Measurements from ENCODE around the gene AK4.

Gene AK4

DNA sequence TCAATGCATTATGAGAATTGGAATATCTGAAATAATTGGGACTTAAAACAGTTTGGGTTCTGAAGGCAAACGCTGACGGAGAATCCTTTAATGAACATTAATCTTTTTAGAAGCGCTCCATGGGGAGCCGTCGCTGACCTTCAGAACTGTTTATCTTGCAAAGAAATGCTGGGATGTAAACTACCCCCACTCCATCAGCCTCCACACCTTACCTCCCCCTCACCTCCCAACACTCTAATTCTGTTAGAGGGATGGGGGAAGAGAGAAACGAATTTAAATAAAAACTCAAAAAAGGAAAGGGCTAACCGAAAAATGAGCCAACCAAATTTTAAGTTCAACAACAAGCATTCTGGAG lies 117.3 kb downstream of the AK4 start:
- Histone ChIP-seq H3K9ac (ENCODE audit: low read length in 2 of 2) (no peak overlapping the region), H3K4me1 (ENCODE audit: control insufficient read depth, insufficient read depth, low read length) (peaks cover 14% of the 10 kb centered on the region), H3K27me3 (ENCODE audit: control insufficient read depth in 1 of 2, insufficient read depth in 2 of 2, low read length in 2 of 2) (peaks cover 24 to 27% of the 10 kb centered on the region in 2 donors), H3K36me3 (ENCODE audit: control insufficient read depth in 2 of 2, insufficient read depth in 2 of 2, low read length in 2 of 2) (no peaks in the 10 kb centered on the region), H3K9me3 (ENCODE audit: control insufficient read depth in 2 of 2, low read length in 2 of 2) (no peaks in the 10 kb centered on the region), H3K27ac (ENCODE audit: low read length) (no peak overlapping the region), H3K4me3 (ENCODE audit: low read length in 2 of 2) (peak overlapping the region; percentile 56 to 71)

GRCh38 chr1:65265651-65266351 lies 117.8 kb downstream of the AK4 start:
- Histone ChIP-seq H3K27ac (ENCODE audit: low read length) (no peak overlapping the region), H3K9me3 (ENCODE audit: control insufficient read depth in 2 of 2, low read length in 2 of 2) (no peaks in the 10 kb centered on the region), H3K4me1 (ENCODE audit: control insufficient read depth, insufficient read depth, low read length) (peaks cover 12% of the 10 kb centered on the region)

DNA sequence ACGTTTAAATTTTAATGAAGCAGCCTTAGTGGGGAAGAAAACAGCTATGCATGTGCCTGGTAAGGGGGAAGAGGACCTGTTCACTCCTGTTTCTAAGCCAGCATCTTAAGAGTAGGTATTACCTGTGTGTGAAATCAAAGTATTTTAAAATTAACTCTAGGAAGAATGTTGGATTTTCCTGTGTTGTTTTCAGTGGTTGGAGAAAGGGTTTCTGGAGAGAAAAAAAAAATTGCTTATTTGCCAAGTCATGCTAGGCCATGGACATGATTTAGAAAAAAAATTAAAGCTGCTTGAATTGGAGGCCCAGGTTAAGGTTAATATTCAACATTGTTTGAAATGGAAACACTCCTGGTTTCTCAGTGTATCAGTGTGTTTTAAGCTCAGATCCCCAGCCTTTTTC lies 118.5 kb downstream of the AK4 start:
- Histone ChIP-seq H3K9ac (ENCODE audit: low read length in 2 of 2) (no peak overlapping the region), H3K36me3 (ENCODE audit: control insufficient read depth in 2 of 2, insufficient read depth in 2 of 2, low read length in 2 of 2) (no peaks in the 10 kb centered on the region), H3K27ac (ENCODE audit: low read length) (no peak overlapping the region), H3K27me3 (ENCODE audit: control insufficient read depth in 1 of 2, insufficient read depth in 2 of 2, low read length in 2 of 2) (peaks cover 24 to 27% of the 10 kb centered on the region in 2 donors), H3K4me3 (ENCODE audit: low read length in 2 of 2) (peak overlapping the region in 1 of 2 donors; percentile 71), H3K4me1 (ENCODE audit: control insufficient read depth, insufficient read depth, low read length) (peaks cover 12% of the 10 kb centered on the region), H3K9me3 (ENCODE audit: control insufficient read depth in 2 of 2, low read length in 2 of 2) (no peaks in the 10 kb centered on the region)

More at GRCh38 chr1:65265651-65266351, 117.8 kb downstream of the AK4 start:
- H3K36me3 ChIP-seq (ENCODE audit: control insufficient read depth in 2 of 2, insufficient read depth in 2 of 2, low read length in 2 of 2) = no peaks in the 10 kb centered on the region
- H3K27me3 ChIP-seq (ENCODE audit: control insufficient read depth in 1 of 2, insufficient read depth in 2 of 2, low read length in 2 of 2) = peaks cover 24 to 27% of the 10 kb centered on the region in 2 donors
- peak overlapping the region; percentile 56 to 71 for H3K4me3 ChIP-seq (ENCODE audit: low read length in 2 of 2)
- H3K9ac ChIP-seq (ENCODE audit: low read length in 2 of 2) = no peak overlapping the region

- H3K4me1 ChIP-seq (ENCODE audit: control insufficient read depth, insufficient read depth, low read length) = peaks cover 12% of the 10 kb centered on the region
Measured at GRCh38 chr1:65267271-65267670, 119.3 kb downstream of the AK4 start.

DNA sequence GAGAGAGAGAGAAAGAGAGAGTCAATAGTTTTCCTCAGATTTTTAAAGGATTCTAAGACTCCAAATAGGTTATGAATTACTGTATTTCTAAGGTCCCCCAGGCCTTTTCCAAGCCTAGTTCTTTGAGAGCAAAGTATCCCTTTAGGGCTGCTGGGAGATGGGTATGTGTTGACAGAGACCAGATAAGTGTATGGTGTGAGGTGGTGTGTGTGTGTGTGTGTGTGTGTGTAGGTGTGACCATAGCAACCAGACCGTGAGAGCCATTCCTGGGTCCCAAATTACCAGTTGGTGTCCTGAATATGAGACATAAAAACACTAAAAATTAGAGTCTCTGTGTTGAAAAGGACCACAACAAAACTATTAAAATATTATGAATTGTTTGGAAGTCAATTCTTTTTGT lies 119.7 kb downstream of the AK4 start:
- Histone ChIP-seq H3K4me1 (ENCODE audit: control insufficient read depth, insufficient read depth, low read length) (peaks cover 12% of the 10 kb centered on the region), H3K9ac (ENCODE audit: low read length in 2 of 2) (no peak overlapping the region), H3K9me3 (ENCODE audit: control insufficient read depth in 2 of 2, low read length in 2 of 2) (no peaks in the 10 kb centered on the region), H3K36me3 (ENCODE audit: control insufficient read depth in 2 of 2, insufficient read depth in 2 of 2, low read length in 2 of 2) (no peaks in the 10 kb centered on the region), H3K27ac (ENCODE audit: low read length) (no peak overlapping the region), H3K4me3 (ENCODE audit: low read length in 2 of 2) (no peak overlapping the region), H3K27me3 (ENCODE audit: control insufficient read depth in 1 of 2, insufficient read depth in 2 of 2, low read length in 2 of 2) (peaks cover 24 to 27% of the 10 kb centered on the region in 2 donors)

More at GRCh38 chr1:65267271-65267670, 119.3 kb downstream of the AK4 start:
- Histone ChIP-seq H3K27me3 (ENCODE audit: control insufficient read depth in 1 of 2, insufficient read depth in 2 of 2, low read length in 2 of 2) (peaks cover 24 to 27% of the 10 kb centered on the region in 2 donors), H3K9ac (ENCODE audit: low read length in 2 of 2) (no peak overlapping the region), H3K4me3 (ENCODE audit: low read length in 2 of 2) (no peak overlapping the region), H3K9me3 (ENCODE audit: control insufficient read depth in 2 of 2, low read length in 2 of 2) (no peaks in the 10 kb centered on the region), H3K36me3 (ENCODE audit: control insufficient read depth in 2 of 2, insufficient read depth in 2 of 2, low read length in 2 of 2) (no peaks in the 10 kb centered on the region), H3K27ac (ENCODE audit: low read length) (no peak overlapping the region)

- Histone ChIP-seq H3K27ac (ENCODE audit: low read length) (no peak overlapping the region), H3K4me3 (ENCODE audit: low read length in 2 of 2) (no peak overlapping the region), H3K36me3 (ENCODE audit: control insufficient read depth in 2 of 2, insufficient read depth in 2 of 2, low read length in 2 of 2) (no peaks in the 10 kb centered on the region), H3K9me3 (ENCODE audit: control insufficient read depth in 2 of 2, low read length in 2 of 2) (no peaks in the 10 kb centered on the region), H3K27me3 (ENCODE audit: control insufficient read depth in 1 of 2, insufficient read depth in 2 of 2, low read length in 2 of 2) (peaks cover 15 to 18% of the 10 kb centered on the region in 2 donors), H3K4me1 (ENCODE audit: control insufficient read depth, insufficient read depth, low read length) (peaks cover 12% of the 10 kb centered on the region), H3K9ac (ENCODE audit: low read length in 2 of 2) (no peak overlapping the region)
Measured at GRCh38 chr1:65269612-65270011, 121.6 kb downstream of the AK4 start.

DNA sequence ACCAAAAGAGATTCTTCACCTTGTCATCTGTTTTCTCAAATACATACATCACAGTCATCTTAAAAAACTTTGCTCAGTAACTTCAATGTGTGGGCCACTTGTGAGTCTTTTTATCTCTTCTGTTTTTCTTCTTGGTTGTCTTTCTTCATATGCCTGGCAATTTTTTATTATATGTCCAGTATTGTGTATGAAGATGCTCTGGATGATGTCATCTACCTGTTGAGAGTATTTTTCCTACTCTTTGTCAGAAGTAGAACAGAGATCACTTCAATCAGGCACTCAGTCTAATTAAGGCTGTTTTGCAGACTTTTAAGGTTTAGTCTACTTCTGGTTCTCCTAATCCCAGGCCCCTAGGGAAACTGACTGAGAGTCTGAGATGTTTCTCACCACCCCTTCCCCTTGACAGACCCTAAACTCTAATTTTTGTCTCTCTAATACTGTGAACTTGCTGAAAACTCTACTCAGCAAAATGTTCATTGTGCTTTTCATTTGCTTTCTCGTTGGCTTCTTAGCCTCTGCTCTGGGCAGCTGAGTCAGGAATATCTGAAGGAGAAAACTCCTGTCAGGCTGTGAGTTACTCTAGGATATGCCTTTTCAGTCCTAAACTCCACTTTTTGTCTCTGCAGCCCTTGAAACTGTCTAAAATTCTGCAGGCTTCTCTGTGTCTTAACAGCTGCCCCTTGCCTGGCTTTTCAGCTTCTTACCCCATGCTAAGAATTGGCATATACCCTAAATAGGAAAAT lies 128.4 kb downstream of the AK4 start:
- Histone ChIP-seq H3K36me3 (ENCODE audit: control insufficient read depth in 2 of 2, insufficient read depth in 2 of 2, low read length in 2 of 2) (no peaks in the 10 kb centered on the region), H3K9ac (ENCODE audit: low read length in 2 of 2) (no peak overlapping the region), H3K9me3 (ENCODE audit: control insufficient read depth in 2 of 2, low read length in 2 of 2) (no peaks in the 10 kb centered on the region), H3K4me1 (ENCODE audit: control insufficient read depth, insufficient read depth, low read length) (no peaks in the 10 kb centered on the region), H3K4me3 (ENCODE audit: low read length in 2 of 2) (no peak overlapping the region), H3K27ac (ENCODE audit: low read length) (no peak overlapping the region), H3K27me3 (ENCODE audit: control insufficient read depth in 1 of 2, insufficient read depth in 2 of 2, low read length in 2 of 2) (no peaks in the 10 kb centered on the region)

GRCh38 chr1:65277605-65278347 lies 129.8 kb downstream of the AK4 start:
- Histone ChIP-seq H3K9ac (ENCODE audit: low read length in 2 of 2) (no peak overlapping the region), H3K4me1 (ENCODE audit: control insufficient read depth, insufficient read depth, low read length) (no peaks in the 10 kb centered on the region)

DNA sequence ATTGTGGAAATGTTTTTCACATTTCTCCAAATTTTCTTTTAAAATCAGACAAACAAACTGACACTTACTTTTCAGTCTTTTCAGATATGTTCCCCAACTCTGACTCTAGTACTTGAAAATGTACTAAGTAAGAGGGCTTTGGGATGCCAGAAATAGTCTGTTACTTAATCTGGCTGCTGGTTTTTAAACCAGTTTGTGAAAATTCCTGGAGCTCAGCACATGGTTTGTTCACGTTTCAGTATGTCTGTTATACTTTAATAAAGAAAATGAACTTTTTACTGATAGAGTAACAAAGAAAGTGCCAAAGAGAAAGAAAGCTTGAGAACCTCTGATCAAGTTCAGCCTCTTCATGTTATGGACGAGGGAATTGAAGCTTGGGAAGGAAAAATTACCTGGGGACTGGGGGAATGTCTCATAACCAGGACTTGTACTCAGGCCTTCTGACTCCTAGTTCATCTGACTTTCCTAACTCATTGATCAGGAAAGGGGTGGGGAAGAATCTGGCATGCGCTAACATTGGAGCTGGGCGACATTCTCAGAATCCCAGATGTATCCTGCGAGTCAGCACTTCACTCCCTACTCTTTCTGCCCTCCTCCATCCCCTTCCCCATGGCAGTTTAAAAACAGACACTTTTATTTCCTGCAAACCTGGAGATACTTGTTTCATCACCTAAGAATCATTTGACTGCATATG lies 130.5 kb downstream of the AK4 start:
- H3K9me3 ChIP-seq (ENCODE audit: control insufficient read depth in 2 of 2, low read length in 2 of 2) = no peaks in the 10 kb centered on the region
- no peak overlapping the region for H3K4me3 ChIP-seq (ENCODE audit: low read length in 2 of 2)
- H3K36me3 ChIP-seq (ENCODE audit: control insufficient read depth in 2 of 2, insufficient read depth in 2 of 2, low read length in 2 of 2) = no peaks in the 10 kb centered on the region
- no peak overlapping the region for H3K27ac ChIP-seq (ENCODE audit: low read length)
- no peaks in the 10 kb centered on the region for H3K4me1 ChIP-seq (ENCODE audit: control insufficient read depth, insufficient read depth, low read length)
- no peak overlapping the region for H3K9ac ChIP-seq (ENCODE audit: low read length in 2 of 2)
- H3K27me3 ChIP-seq (ENCODE audit: control insufficient read depth in 1 of 2, insufficient read depth in 2 of 2, low read length in 2 of 2) = no peaks in the 10 kb centered on the region

More at GRCh38 chr1:65277605-65278347, 129.8 kb downstream of the AK4 start:
- H3K27ac ChIP-seq (ENCODE audit: low read length) = no peak overlapping the region
- no peak overlapping the region for H3K4me3 ChIP-seq (ENCODE audit: low read length in 2 of 2)
- H3K9me3 ChIP-seq (ENCODE audit: control insufficient read depth in 2 of 2, low read length in 2 of 2) = no peaks in the 10 kb centered on the region
- H3K36me3 ChIP-seq (ENCODE audit: control insufficient read depth in 2 of 2, insufficient read depth in 2 of 2, low read length in 2 of 2) = no peaks in the 10 kb centered on the region
- no peaks in the 10 kb centered on the region for H3K27me3 ChIP-seq (ENCODE audit: control insufficient read depth in 1 of 2, insufficient read depth in 2 of 2, low read length in 2 of 2)

- no peak overlapping the region for H3K9ac ChIP-seq (ENCODE audit: low read length in 2 of 2)
- H3K9me3 ChIP-seq (ENCODE audit: control insufficient read depth in 2 of 2, low read length in 2 of 2) = no peaks in the 10 kb centered on the region
- H3K36me3 ChIP-seq (ENCODE audit: control insufficient read depth in 2 of 2, insufficient read depth in 2 of 2, low read length in 2 of 2) = no peaks in the 10 kb centered on the region
- no peak overlapping the region for H3K27ac ChIP-seq (ENCODE audit: low read length)
- H3K27me3 ChIP-seq (ENCODE audit: control insufficient read depth in 1 of 2, insufficient read depth in 2 of 2, low read length in 2 of 2) = no peaks in the 10 kb centered on the region
- H3K4me3 ChIP-seq (ENCODE audit: low read length in 2 of 2) = no peak overlapping the region
- no peaks in the 10 kb centered on the region for H3K4me1 ChIP-seq (ENCODE audit: control insufficient read depth, insufficient read depth, low read length)
Measured at GRCh38 chr1:65279070-65279779, 131.2 kb downstream of the AK4 start.
